GM18507 (cell line): ENCODE results near the gene TSN.

ENCODE experiments used
- DNase-seq: peaks from one replicate; pipeline ENCODE4 v3.0.0; 2011; ENCODE audit warnings: low read depth; ENCODE audit not compliant: insufficient read length; ENCODE audit errors: extremely low spot score
- FAIRE-seq: peaks from 2 replicates; lab custom pipeline; 2011; peaks lifted over from hg19 to GRCh38; lab: Jason Lieb, UNC

Gene TSN

GRCh38 chr2:121740973-121741372 lies 14.5 kb upstream of the TSN start:
- DNase-seq (no peak), FAIRE-seq (no peak)

- FAIRE-seq (no peak), DNase-seq (no peak)
Measured at GRCh38 chr2:121741450-121741849, 14.0 kb upstream of the TSN start.

- DNase-seq, result no peak
- no peak for FAIRE-seq
Measured at GRCh38 chr2:121746071-121746578, 9.3 kb upstream of the TSN start.

- FAIRE-seq (no peak), DNase-seq (no peak)
Measured at GRCh38 chr2:121748202-121748601, 7.2 kb upstream of the TSN start.

- FAIRE-seq, result no peak
Measured at GRCh38 chr2:121754851-121755236, 607 bp upstream of the TSN start.

GRCh38 chr2:121764681-121765228 lies 9.3 kb downstream of the TSN start:
- FAIRE-seq (no peak), DNase-seq (no peak)

More at GRCh38 chr2:121754851-121755236, 607 bp upstream of the TSN start:
- no peak for DNase-seq

GRCh38 chr2:121766624-121767023 lies 11.2 kb downstream of the TSN start:
- FAIRE-seq, result no peak
- no peak for DNase-seq

GRCh38 chr2:121768143-121768755 lies 12.8 kb downstream of the TSN start:
- FAIRE-seq (no peak), DNase-seq (no peak)

GRCh38 chr2:121771976-121772742 lies 16.7 kb downstream of the TSN start:
- DNase-seq (no peak), FAIRE-seq (no peak)

- FAIRE-seq, result no peak
- no peak for DNase-seq
Measured at GRCh38 chr2:121774235-121774634, 18.8 kb downstream of the TSN start.

- DNase-seq (no peak), FAIRE-seq (no peak)
Measured at GRCh38 chr2:121776361-121776760, 20.9 kb downstream of the TSN start.

GRCh38 chr2:121776885-121777698 lies 21.6 kb downstream of the TSN start:
- no peak for DNase-seq
- no peak for FAIRE-seq

GRCh38 chr2:121777699-121778058 lies 22.2 kb downstream of the TSN start:
- DNase-seq (no peak), FAIRE-seq (no peak)

- FAIRE-seq, result no peak
- DNase-seq, result no peak
Measured at GRCh38 chr2:121778741-121779487, 23.5 kb downstream of the TSN start.

- FAIRE-seq (no peak), DNase-seq (no peak)
Measured at GRCh38 chr2:121783180-121783579, 27.7 kb downstream of the TSN start.

- DNase-seq (no peak), FAIRE-seq (no peak)
Measured at GRCh38 chr2:121788685-121789084, 33.2 kb downstream of the TSN start.

- FAIRE-seq (no peak), DNase-seq (no peak)
Measured at GRCh38 chr2:121790276-121790956, 35.0 kb downstream of the TSN start.

GRCh38 chr2:121791290-121791689 lies 35.8 kb downstream of the TSN start:
- DNase-seq, result no peak
- no peak for FAIRE-seq

- FAIRE-seq (no peak), DNase-seq (no peak)
Measured at GRCh38 chr2:121791801-121792221, 36.4 kb downstream of the TSN start.
